Smooth muscle cell (in vitro differentiated cells): Measurements from ENCODE around the gene STRAP. TPM values are rescaled to one million over a fixed set of nuclear protein-coding genes. Genes with fewer than 3 reads are reported as not detected.
"Not testable (repeated sequence)": the region's sequence is repeated elsewhere in the genome, so short reads cannot be mapped to it uniquely, and the experiment has no call there.

Experiments
- DNase-seq: peaks from one replicate; lab custom pipeline; 2025; ENCODE audit not compliant: unreplicated experiment; lab: John Stamatoyannopoulos, UW
- H2AFZ ChIP-seq: fragments of 200-600 bp; sonication (generic); 2 replicates; pipeline ENCODE4 v1.6.0; 2016; ENCODE audit warnings: antibody characterized with exemption, low read depth, mild to moderate bottlenecking
- H3F3A ChIP-seq: fragments of 200-600 bp; sonication (generic); 2 replicates; pipeline ENCODE4 v1.6.0; 2017; ENCODE audit warnings: antibody characterized with exemption, low read depth
- H3K27ac ChIP-seq: fragments of 200-600 bp; sonication (generic); 2 replicates; pipeline ENCODE4 v1.5.1; 2016; ENCODE audit warnings: low read depth, mild to moderate bottlenecking
- H3K27me3 ChIP-seq: fragments of 200-600 bp; sonication (generic); 2 replicates; pipeline ENCODE4 v1.6.1; 2016; ENCODE audit warnings: low read depth, mild to moderate bottlenecking
- H3K36me3 ChIP-seq: fragments of 200-600 bp; sonication (generic); 2 replicates; pipeline ENCODE4 v1.5.1; 2016; ENCODE audit warnings: low read depth
- H3K4me1 ChIP-seq: fragments of 200-600 bp; sonication (generic); 2 replicates; pipeline ENCODE4 v1.5.1; 2016; ENCODE audit warnings: low read depth
- H3K4me2 ChIP-seq: fragments of 200-600 bp; sonication (generic); 2 replicates; pipeline ENCODE4 v1.6.0; 2016; ENCODE audit warnings: mild to moderate bottlenecking
- H3K4me3 ChIP-seq: fragments of 200-600 bp; sonication (generic); 2 replicates; pipeline ENCODE4 v1.5.1; 2016; ENCODE audit warnings: mild to moderate bottlenecking
- H3K79me2 ChIP-seq: fragments of 200-600 bp; sonication (generic); 2 replicates; pipeline ENCODE4 v1.6.0; 2016; ENCODE audit warnings: low read depth, mild to moderate bottlenecking
- H3K9ac ChIP-seq: fragments of 200-600 bp; sonication (generic); 2 replicates; pipeline ENCODE4 v1.6.0; 2016; ENCODE audit warnings: low read depth
- H3K9me3 ChIP-seq: fragments of 200-600 bp; sonication (generic); replicated peaks from 2 replicates; pipeline ENCODE4 v1.5.1; 2016; ENCODE audit warnings: low read depth
- H4K20me1 ChIP-seq: fragments of 200-600 bp; sonication (generic); 2 replicates; pipeline ENCODE4 v1.6.0; 2016; ENCODE audit warnings: low read depth
- CTCF ChIP-seq: fragments of 200-600 bp; sonication (generic); IDR thresholded peaks from 2 replicates; pipeline ENCODE4 v1.5.1; 2017; ENCODE audit warnings: borderline replicate concordance, mild to moderate bottlenecking, antibody characterized with exemption; ENCODE audit not compliant: insufficient read depth, poor library complexity, severe bottlenecking
- WGBS: methylation state at CpG from one replicate; pipeline ENCODE4 v1.1.7; 2016; ENCODE audit warnings: low lambda C conversion rate; 5-methylcytosine and 5-hydroxymethylcytosine counted together
- polyA plus RNA-seq: library from polyadenylated mRNA; unstranded; fragments of >200 nt; fragmentation: Nextera tagmentation; extraction: Ambion mirVana; gene quantifications from 2 replicates; pipeline ENCODE4 v1.2.1, GENCODE V29; 2016
- total RNA-seq: library from RNA; depleted of rRNA; stranded (reverse); fragments of >200 nt; gene quantifications from 2 replicates; pipeline ENCODE4 v1.2.3, GENCODE V29; 2014

STRAP gene
- total and polyA plus RNA-seq, 2 experiments from 2014 or later = 172 to 225 TPM

GRCh38 chr12:15904378-15904920 lies 22.3 kb downstream of the STRAP start:
- Histone ChIP-seq H3K27me3 (no peaks in the 10 kb centered on the region), H3K4me1 (no peaks in the 10 kb centered on the region), H2AFZ (no peak overlapping the region), H4K20me1 (peaks cover 4% of the 10 kb centered on the region), H3K27ac (no peak overlapping the region), H3K4me2 (no peak overlapping the region), H3K79me2 (no peaks in the 10 kb centered on the region), H3K36me3 (peaks cover 20% of the 10 kb centered on the region), H3K9me3 (no peaks in the 10 kb centered on the region), H3F3A (peaks cover 20% of the 10 kb centered on the region), H3K4me3 (no peak overlapping the region), H3K9ac (no peak overlapping the region)
- 99% methylated on average over 5 of the region's 5 CpGs for WGBS
- TF ChIP-seq CTCF = no peak
- no peak for DNase-seq

GRCh38 chr12:15910468-15910863 lies 28.3 kb downstream of the STRAP start:
- Histone ChIP-seq H3K27me3 (no peaks in the 10 kb centered on the region), H3F3A (peaks cover 28% of the 10 kb centered on the region), H3K4me2 (peak overlapping the region; percentile 99), H2AFZ (peak overlapping the region; percentile 85), H3K9ac (no peak overlapping the region), H3K27ac (peak overlapping the region; percentile 33), H3K4me1 (peaks cover 19% of the 10 kb centered on the region), H3K36me3 (no peaks in the 10 kb centered on the region), H3K79me2 (peaks cover 14% of the 10 kb centered on the region), H3K9me3 (no peaks in the 10 kb centered on the region), H4K20me1 (no peaks in the 10 kb centered on the region), H3K4me3 (peak overlapping the region; percentile 96)
- 64% methylated on average over 5 of the region's 5 CpGs for WGBS
- no peak for DNase-seq
- no peak for TF ChIP-seq CTCF

- peak within 1 kb of the TSS; percentile 82 for H3K9ac ChIP-seq
- no peaks in the 10 kb centered on the region for H3K9me3 ChIP-seq
- H3K27ac ChIP-seq = peak within 1 kb of the TSS; percentile 79
- peak within 1 kb of the TSS; percentile 96 for H3K4me3 ChIP-seq
- no peak for TF ChIP-seq CTCF
- H2AFZ ChIP-seq = peak within 1 kb of the TSS; percentile 85
- H3K27me3 ChIP-seq = no peaks in the 10 kb centered on the region
- H3K36me3 ChIP-seq = no peaks in the 10 kb centered on the region
- peaks cover 19% of the 10 kb centered on the region for H3K4me1 ChIP-seq
- peaks cover 14% of the 10 kb centered on the region for H3K79me2 ChIP-seq
- under 1% methylated on average over 49 of the region's 59 CpGs for WGBS
- peaks cover 28% of the 10 kb centered on the region for H3F3A ChIP-seq
- DNase-seq = peak; percentile 33
- H3K4me2 ChIP-seq = peak within 1 kb of the TSS; percentile 99
- no peaks in the 10 kb centered on the region for H4K20me1 ChIP-seq
Observed at GRCh38 chr12:15910864-15911721, 28.9 kb downstream of the STRAP start, which contains the start of gene DERA. TSS of gene DERA (plus strand) at chr12:15911332. CDS start at chr12:15911384, 52 bp downstream.

GRCh38 chr12:15911931-15912330 lies 29.7 kb downstream of the STRAP start:
- peak overlapping the region; percentile 85 for H2AFZ ChIP-seq
- peak overlapping the region; percentile 79 for H3K27ac ChIP-seq
- DNase-seq = not testable (repeated sequence)

GRCh38 chr12:15914131-15914530 lies 31.9 kb downstream of the STRAP start:
- not testable (repeated sequence) for H3K4me3 ChIP-seq, H3K4me2 ChIP-seq, H3K36me3 ChIP-seq, H3K27me3 ChIP-seq, DNase-seq, H2AFZ ChIP-seq, H3F3A ChIP-seq, H3K27ac ChIP-seq, H3K9ac ChIP-seq, H4K20me1 ChIP-seq, H3K9me3 ChIP-seq
- Histone ChIP-seq H3K79me2 (peaks cover 22% of the 10 kb centered on the region), H3K4me1 (peaks cover 31% of the 10 kb centered on the region)
- WGBS = 88% methylated on average over 5 of the region's 5 CpGs

More at GRCh38 chr12:15911931-15912330, 29.7 kb downstream of the STRAP start:
- H3F3A ChIP-seq = peaks cover 28% of the 10 kb centered on the region
- H3K79me2 ChIP-seq = peaks cover 19% of the 10 kb centered on the region
- not testable (repeated sequence) for H3K36me3 ChIP-seq, H4K20me1 ChIP-seq, H3K27me3 ChIP-seq, H3K9me3 ChIP-seq
- peak overlapping the region; percentile 82 for H3K9ac ChIP-seq
- H3K4me2 ChIP-seq = peak overlapping the region; percentile 99
- peak overlapping the region; percentile 96 for H3K4me3 ChIP-seq
- 11% methylated on average over 3 of the region's 5 CpGs for WGBS
- peaks cover 19% of the 10 kb centered on the region for H3K4me1 ChIP-seq
